ENCODE measurements around the gene ARHGAP31.

The ARHGAP31 gene

DNA sequence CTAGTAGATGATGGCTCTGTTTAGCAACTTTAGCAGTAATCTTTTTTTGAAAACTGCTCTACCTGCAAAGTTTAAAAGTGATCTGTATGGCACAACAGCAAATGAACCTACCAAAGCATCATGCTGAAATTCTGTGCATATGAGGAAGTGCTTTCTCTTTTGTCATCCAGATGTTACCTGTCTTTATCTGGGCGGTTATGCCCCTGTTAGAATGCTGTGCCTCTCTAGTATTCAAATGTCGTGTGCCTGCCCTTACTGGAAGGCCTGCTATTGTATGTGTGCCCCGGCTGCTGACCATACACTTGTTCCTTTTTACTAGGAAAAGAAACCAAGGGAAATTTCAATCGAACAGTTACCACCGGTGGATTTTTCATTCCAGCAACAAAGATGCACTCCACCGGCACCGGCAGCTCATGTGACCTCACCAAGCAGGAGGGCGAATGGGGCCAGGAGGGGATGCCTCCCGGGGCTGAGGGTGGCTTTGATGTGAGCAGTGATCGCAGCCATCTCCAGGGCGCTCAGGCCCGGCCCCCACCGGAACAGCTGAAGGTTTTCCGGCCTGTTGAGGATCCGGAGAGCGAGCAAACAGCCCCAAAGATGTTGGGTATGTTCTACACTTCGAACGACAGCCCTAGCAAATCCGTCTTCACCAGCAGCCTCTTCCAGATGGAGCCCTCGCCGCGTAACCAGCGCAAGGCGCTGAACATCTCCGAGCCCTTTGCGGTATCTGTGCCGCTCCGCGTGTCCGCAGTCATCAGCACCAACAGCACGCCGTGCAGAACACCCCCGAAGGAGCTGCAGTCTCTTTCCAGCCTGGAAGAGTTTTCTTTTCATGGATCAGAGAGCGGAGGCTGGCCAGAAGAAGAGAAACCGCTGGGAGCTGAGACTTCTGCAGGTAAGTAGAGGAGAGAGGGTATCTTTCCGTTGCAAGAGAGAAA, 107.6 kb downstream of the ARHGAP31 start:
- no peak for DNase-seq (ENCODE audit: low read depth)
- no peak overlapping the region for H3K4me3 ChIP-seq (ENCODE audit: low read depth, low read length)
- TF ChIP-seq MYC (IDR thresholded peaks at IDR 0.05; ENCODE audit: low read depth, low read length) (no peak), POLR2A (IDR thresholded peaks at IDR 0.05; ENCODE audit: extremely low read depth, insufficient read length) (no peak)
- TF ChIP-seq, protein P1, sequence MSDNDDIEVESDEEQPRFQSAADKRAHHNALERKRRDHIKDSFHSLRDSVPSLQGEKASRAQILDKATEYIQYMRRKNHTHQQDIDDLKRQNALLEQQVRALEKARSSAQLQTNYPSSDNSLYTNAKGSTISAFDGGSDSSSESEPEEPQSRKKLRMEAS (IDR thresholded peaks at IDR 0.05; ENCODE audit: low read depth, low read length), result no peak
- TF ChIP-seq, protein P2, sequence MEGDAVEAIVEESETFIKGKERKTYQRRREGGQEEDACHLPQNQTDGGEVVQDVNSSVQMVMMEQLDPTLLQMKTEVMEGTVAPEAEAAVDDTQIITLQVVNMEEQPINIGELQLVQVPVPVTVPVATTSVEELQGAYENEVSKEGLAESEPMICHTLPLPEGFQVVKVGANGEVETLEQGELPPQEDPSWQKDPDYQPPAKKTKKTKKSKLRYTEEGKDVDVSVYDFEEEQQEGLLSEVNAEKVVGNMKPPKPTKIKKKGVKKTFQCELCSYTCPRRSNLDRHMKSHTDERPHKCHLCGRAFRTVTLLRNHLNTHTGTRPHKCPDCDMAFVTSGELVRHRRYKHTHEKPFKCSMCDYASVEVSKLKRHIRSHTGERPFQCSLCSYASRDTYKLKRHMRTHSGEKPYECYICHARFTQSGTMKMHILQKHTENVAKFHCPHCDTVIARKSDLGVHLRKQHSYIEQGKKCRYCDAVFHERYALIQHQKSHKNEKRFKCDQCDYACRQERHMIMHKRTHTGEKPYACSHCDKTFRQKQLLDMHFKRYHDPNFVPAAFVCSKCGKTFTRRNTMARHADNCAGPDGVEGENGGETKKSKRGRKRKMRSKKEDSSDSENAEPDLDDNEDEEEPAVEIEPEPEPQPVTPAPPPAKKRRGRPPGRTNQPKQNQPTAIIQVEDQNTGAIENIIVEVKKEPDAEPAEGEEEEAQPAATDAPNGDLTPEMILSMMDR (IDR thresholded peaks at IDR 0.05; ENCODE audit: low read depth, low read length), result no peak

GRCh38 chr3:119402791-119403190, 108.6 kb downstream of the ARHGAP31 start:
- TF ChIP-seq, protein P1 (IDR thresholded peaks at IDR 0.05; ENCODE audit: low read depth, low read length), result no peak
- TF ChIP-seq POLR2A (IDR thresholded peaks at IDR 0.05; ENCODE audit: extremely low read depth, insufficient read length) (no peak), MYC (IDR thresholded peaks at IDR 0.05; ENCODE audit: low read depth, low read length) (no peak)
- TF ChIP-seq, protein P2 (IDR thresholded peaks at IDR 0.05; ENCODE audit: low read depth, low read length), result no peak
- H3K4me3 ChIP-seq (ENCODE audit: low read depth, low read length), result no peak overlapping the region
- no peak for DNase-seq (ENCODE audit: low read depth)

DNA sequence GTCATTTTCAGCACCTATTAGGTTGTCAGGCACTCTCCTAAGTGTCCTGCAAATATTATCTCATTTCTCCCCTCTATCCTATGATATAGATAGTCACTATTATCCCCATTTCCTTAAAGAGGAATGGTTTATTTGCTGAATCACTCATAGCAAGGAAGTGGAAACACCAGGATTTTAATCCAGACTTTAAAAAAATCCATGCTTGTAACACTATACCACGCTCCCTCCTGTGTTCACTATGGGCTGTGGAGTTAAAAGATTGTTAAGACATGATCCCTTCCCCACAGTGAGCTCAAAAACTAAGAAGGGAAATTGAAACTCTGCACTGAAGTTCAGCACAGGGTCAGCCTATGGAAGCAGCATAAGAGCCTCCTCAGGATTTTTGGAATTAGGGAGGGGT, 109.0 kb downstream of the ARHGAP31 start:
- DNase-seq (ENCODE audit: low read depth), result no peak
- no peak overlapping the region for H3K4me3 ChIP-seq (ENCODE audit: low read depth, low read length)
- TF ChIP-seq, protein P1 (IDR thresholded peaks at IDR 0.05; ENCODE audit: low read depth, low read length), result no peak
- TF ChIP-seq, protein P2 (IDR thresholded peaks at IDR 0.05; ENCODE audit: low read depth, low read length), result no peak
- no peak for TF ChIP-seq MYC (IDR thresholded peaks at IDR 0.05; ENCODE audit: low read depth, low read length)
- TF ChIP-seq POLR2A (IDR thresholded peaks at IDR 0.05; ENCODE audit: extremely low read depth, insufficient read length), result no peak

GRCh38 chr3:119405315-119405714, 111.1 kb downstream of the ARHGAP31 start:
- no peak for TF ChIP-seq MYC (IDR thresholded peaks at IDR 0.05; ENCODE audit: low read depth, low read length)
- no peak for TF ChIP-seq POLR2A (IDR thresholded peaks at IDR 0.05; ENCODE audit: extremely low read depth, insufficient read length)
- TF ChIP-seq, protein P2 (IDR thresholded peaks at IDR 0.05; ENCODE audit: low read depth, low read length), result no peak
- TF ChIP-seq, protein P1 (IDR thresholded peaks at IDR 0.05; ENCODE audit: low read depth, low read length), result no peak
- no peak for DNase-seq (ENCODE audit: low read depth)
- H3K4me3 ChIP-seq (ENCODE audit: low read depth, low read length), result no peak overlapping the region

DNA sequence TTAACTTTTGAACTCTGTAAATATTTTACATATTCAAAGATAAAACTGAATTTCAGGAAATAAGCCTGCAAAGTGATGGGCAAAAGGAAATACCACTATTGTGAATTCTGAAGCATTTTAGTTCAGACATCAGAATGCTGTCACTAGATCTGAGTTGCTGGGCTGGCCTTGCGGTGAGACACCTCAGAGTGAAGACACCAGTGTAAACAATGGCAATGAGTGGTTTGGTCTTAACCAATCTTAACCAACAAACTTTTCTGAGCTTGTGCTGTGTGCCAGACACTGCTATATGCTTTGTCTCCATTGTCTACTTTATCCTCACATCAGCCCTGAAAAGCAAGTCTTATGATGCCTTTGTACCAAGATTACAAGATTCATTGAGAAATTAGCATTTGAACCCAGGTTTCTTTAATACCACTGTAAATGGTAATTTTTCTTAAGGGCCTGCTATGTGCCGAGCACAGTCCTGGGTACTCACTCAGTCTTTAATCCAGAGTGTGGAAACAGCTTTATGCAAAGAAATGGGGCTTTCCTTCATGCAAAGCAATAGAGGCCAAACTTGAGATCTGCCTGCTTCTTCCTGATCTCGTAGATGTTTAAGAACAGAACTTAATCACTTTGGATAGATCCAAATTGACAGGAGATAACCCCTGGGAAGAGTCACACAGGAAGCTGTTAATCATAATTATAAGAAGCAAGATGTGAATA, 114.2 kb downstream of the ARHGAP31 start:
- DNase-seq (ENCODE audit: low read depth), result no peak

More for the DNA sequence above, 114.2 kb downstream of the ARHGAP31 start:
- TF ChIP-seq POLR2A (IDR thresholded peaks at IDR 0.05; ENCODE audit: extremely low read depth, insufficient read length), result no peak
- TF ChIP-seq, protein P2 (IDR thresholded peaks at IDR 0.05; ENCODE audit: low read depth, low read length), result no peak
- TF ChIP-seq MYC (IDR thresholded peaks at IDR 0.05; ENCODE audit: low read depth, low read length), result no peak
- TF ChIP-seq, protein P1 (IDR thresholded peaks at IDR 0.05; ENCODE audit: low read depth, low read length), result no peak
- H3K4me3 ChIP-seq (ENCODE audit: low read depth, low read length), result no peak overlapping the region
